ENCODE results near the gene TTC7B. TPM values are rescaled to one million over a fixed set of nuclear protein-coding genes. Genes with fewer than 3 reads are reported as not detected.

The TTC7B gene
- total RNA-seq, 2 experiments from 2014 or later, result 5.6 to 7.8 TPM

DNA sequence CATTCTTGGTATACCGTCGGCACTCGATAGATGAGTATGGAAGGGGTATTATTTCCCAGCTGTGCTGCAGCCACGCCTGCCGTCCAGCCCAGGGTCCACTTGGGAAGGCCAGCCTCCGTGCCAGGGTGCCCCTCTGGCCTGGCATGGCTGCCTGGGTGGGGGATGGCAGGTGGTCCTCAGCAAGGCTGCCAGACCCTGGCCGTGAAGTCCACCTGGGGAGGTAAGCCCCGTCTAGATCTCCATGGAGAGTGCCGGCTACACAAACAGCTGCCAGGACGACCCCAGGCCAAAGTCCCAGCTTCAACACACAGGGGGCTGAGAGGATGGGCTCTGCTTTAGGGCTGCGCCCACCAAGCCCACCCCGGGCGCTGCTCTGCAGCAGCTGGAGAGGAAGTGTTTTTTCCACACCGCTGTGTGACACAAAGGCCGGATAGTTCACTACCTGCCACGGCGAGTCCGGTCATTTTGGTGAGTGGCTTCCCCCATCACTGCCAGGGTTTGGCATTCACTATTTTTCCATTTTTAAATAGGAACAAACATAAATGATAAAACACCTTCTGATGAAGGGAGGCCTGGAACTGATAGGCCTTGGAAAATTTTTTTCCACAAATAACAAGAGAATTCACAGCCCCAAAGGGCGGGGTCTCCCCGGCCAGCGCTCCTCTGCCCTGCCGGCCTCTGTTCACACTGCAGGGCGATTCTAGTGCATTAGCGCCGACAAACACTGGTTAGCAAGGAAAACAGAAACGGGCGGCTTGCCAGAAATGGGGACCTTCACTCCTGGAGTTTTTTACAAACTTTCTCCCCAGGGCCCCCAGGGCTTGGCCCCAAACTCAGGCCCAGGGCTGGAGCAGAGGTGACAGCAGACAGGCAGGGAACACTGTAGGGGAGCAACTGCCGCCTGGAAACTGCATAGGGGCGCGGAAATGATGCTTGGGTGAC lies 257.9 kb downstream of the TTC7B start:
- TF ChIP-seq, protein P1, sequence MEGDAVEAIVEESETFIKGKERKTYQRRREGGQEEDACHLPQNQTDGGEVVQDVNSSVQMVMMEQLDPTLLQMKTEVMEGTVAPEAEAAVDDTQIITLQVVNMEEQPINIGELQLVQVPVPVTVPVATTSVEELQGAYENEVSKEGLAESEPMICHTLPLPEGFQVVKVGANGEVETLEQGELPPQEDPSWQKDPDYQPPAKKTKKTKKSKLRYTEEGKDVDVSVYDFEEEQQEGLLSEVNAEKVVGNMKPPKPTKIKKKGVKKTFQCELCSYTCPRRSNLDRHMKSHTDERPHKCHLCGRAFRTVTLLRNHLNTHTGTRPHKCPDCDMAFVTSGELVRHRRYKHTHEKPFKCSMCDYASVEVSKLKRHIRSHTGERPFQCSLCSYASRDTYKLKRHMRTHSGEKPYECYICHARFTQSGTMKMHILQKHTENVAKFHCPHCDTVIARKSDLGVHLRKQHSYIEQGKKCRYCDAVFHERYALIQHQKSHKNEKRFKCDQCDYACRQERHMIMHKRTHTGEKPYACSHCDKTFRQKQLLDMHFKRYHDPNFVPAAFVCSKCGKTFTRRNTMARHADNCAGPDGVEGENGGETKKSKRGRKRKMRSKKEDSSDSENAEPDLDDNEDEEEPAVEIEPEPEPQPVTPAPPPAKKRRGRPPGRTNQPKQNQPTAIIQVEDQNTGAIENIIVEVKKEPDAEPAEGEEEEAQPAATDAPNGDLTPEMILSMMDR (IDR thresholded peaks at IDR 0.05), result no peak
- Mint-ChIP-seq H3K36me3 (ENCODE audit: low read depth) (no peaks in the 10 kb centered on the region), H3K27ac (no peak overlapping the region), H3K9me3 (no peaks in the 10 kb centered on the region), H3K4me3 (no peak overlapping the region), H3K27me3 (no peaks in the 10 kb centered on the region), H3K4me1 (ENCODE audit: low read depth) (no peaks in the 10 kb centered on the region)
- POLR2A ChIA-PET, result no interaction called here
- intact Hi-C loops (cut with micrococcal nuclease), result no loop called here
- no peak for ATAC-seq
- no peak for DNase-seq
- CTCF ChIA-PET, result interaction anchor here (1.0 kb wide), 1 partner anchor 159 kb away, joined by 3 read pairs; no protein-coding TSS in a partner anchor

DNA sequence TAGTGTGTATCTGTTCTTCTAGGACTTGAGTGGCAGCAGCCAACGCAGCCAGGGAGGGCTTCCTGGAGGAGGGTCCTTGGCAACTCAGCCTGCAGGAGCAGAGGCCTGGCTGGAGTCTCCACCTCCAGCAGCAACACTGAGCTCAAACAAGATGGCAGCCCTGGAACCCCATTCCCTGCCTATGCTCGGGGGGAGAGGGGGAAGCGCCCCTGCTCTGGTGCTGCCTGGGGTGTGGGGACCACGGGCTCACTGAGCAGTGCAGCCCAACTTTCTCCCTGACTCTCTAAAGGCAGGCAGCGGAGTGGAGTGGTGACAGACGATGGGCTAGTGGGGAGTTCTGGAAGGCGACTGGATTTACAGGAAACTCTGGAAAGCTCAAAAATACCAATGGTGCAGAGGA lies 258.7 kb downstream of the TTC7B start:
- TF ChIP-seq, protein P1 (IDR thresholded peaks at IDR 0.05), result no peak
- no peaks in the 10 kb centered on the region for H3K9me3 Mint-ChIP-seq
- ATAC-seq, result no peak
- no peaks in the 10 kb centered on the region for H3K27me3 Mint-ChIP-seq
- no peaks in the 10 kb centered on the region for H3K36me3 Mint-ChIP-seq (ENCODE audit: low read depth)
- no peak for DNase-seq
- intact Hi-C loops (cut with micrococcal nuclease), result no loop called here
- no peak overlapping the region for H3K4me3 Mint-ChIP-seq
- no peaks in the 10 kb centered on the region for H3K4me1 Mint-ChIP-seq (ENCODE audit: low read depth)
- POLR2A ChIA-PET, result no interaction called here
- no peak overlapping the region for H3K27ac Mint-ChIP-seq
- CTCF ChIA-PET, result interaction anchor here (1.0 kb wide), 1 partner anchor 158 kb away, joined by 3 read pairs; no protein-coding TSS in a partner anchor

DNA sequence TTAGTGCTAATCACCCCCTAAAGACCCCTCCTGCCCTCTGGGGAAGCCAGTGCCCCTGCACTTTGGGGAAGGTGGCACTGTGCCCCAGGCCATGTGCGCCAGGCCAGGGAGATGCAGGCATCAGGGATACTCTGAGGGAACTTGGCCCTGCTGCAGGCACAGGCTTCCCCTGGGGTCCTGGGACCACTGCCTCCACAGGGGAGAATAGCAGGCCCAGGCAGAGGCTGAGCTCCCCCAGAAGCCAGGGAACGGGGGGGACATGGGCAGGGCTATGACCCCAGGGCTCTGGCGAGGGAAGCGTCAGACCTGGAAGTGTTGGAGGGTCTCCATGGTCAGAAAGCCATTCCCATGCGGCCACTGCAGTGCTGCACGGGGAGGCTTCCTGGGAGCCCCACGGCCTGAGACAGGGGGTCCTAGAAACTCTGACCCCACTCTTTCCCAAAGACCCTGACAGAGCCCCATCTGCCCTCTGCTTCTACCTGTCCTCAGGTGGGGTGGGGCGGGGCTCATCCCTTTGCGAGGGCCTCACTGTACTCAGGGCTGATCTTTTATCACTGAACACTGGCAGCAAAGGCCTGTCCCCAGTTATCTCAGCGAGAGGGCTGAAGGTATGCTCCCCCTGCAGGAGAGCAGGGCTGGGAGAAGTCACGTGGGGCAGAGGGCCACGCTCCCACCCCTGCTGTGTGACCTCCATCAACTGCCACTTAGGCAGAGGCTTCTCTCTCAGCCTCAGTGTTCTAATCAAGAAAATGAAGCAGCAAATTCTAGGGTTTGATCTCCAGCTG lies 259.4 kb downstream of the TTC7B start:
- TF ChIP-seq, protein P1 (IDR thresholded peaks at IDR 0.05), result no peak
- no peak overlapping the region for H3K27ac Mint-ChIP-seq
- H3K4me3 Mint-ChIP-seq, result no peak overlapping the region
- DNase-seq (no peak), ATAC-seq (no peak)
- H3K4me1 Mint-ChIP-seq (ENCODE audit: low read depth), result no peaks in the 10 kb centered on the region
- ChIA-PET CTCF (interaction anchor here (1.0 kb wide), 1 partner anchor 157 kb away, joined by 3 read pairs; no protein-coding TSS in a partner anchor), POLR2A (no interaction called here)
- H3K36me3 Mint-ChIP-seq (ENCODE audit: low read depth), result no peaks in the 10 kb centered on the region
- no peaks in the 10 kb centered on the region for H3K9me3 Mint-ChIP-seq
- intact Hi-C loops (cut with micrococcal nuclease), result no loop called here
- H3K27me3 Mint-ChIP-seq, result no peaks in the 10 kb centered on the region

DNA sequence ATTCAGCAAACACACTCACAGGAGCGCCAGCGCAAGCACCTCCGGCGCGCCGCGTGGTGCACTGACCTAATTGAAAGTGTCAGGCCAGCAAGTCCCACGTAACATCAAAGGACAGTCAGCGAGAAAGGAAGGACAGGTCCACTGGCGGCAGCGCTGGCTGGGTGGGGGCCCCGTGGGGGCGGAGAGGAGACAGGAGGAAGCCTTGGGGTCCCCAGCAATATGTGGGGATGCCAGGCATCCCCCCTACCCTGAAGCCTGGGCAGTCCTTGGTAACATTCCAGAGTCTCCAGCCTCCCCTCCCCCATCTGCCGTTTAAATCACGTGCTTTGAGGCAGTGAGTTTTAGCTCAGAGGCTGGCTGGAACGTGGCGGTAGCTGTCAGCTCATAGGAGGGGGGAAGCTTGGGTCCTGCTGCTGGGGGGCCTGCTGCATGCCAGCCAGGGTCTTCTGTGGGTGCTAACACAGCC lies 260.2 kb downstream of the TTC7B start:
- TF ChIP-seq, protein P1 (IDR thresholded peaks at IDR 0.05), result no peak
- Mint-ChIP-seq H3K9me3 (no peaks in the 10 kb centered on the region), H3K36me3 (ENCODE audit: low read depth) (no peaks in the 10 kb centered on the region), H3K27ac (no peak overlapping the region), H3K27me3 (no peaks in the 10 kb centered on the region), H3K4me1 (ENCODE audit: low read depth) (no peaks in the 10 kb centered on the region), H3K4me3 (no peak overlapping the region)
- intact Hi-C loops (cut with micrococcal nuclease), result no loop called here
- CTCF ChIA-PET, result no interaction called here
- ATAC-seq (no peak), DNase-seq (no peak)
- POLR2A ChIA-PET, result no interaction called here

Measured in activated CD8-positive, alpha-beta T cell treated with anti-CD3 and anti-CD28 coated beads for 36 hours (primary cell).